ENCODE data around the gene KLHL11. TPM values are rescaled to one million over a fixed set of nuclear protein-coding genes. Genes with fewer than 3 reads are reported as not detected.

The KLHL11 gene
- polyA plus RNA-seq, 1 of the 3 experiments (the other 2 are of a cell fraction) = 2.6 TPM

DNA sequence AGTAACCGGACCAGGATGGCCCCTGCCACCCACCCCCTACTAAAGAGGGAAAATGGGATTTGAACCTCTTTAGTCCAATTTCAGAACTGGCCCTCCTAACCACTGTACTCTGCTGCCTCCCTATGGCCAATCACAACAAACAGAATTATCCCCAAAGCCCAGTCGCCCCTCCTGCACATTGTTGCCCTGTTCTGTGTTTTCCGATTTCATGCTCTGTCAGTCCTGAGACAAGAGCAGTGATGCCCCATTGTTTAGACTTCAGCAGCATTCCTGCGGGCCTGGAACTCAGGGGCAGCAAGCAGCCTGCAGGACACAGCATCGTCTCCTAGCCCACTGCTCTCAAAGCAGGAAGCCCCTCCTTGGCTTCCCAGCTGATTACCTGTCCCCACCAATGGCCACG lies 20.5 kb upstream of the KLHL11 start:
- peak; percentile 50 for DNase-seq
- Histone ChIP-seq H3K36me3 (replicated peaks in 1 of 2; ENCODE audit: control insufficient read depth in 1 of 2, insufficient read depth in 2 of 2, low read length in 1 of 2) (peaks cover 59 to 84% of the 10 kb centered on the region in 2 experiments), H3K27me3 (ENCODE audit: insufficient read depth) (no peaks in the 10 kb centered on the region), H3K4me1 (ENCODE audit: control insufficient read depth in 1 of 2, insufficient read depth in 2 of 2, low read depth in 1 of 2, low read length in 1 of 2) (no peaks in the 10 kb centered on the region), H3K27ac (ENCODE audit: low read depth in 2 of 2, low read length in 1 of 2) (no peak overlapping the region), H2AFZ (ENCODE audit: low read depth) (no peak overlapping the region), H4K20me1 (ENCODE audit: insufficient read depth) (no peaks in the 10 kb centered on the region), H3K9ac (no peak overlapping the region), H3K4me3 (ENCODE audit: low read depth in 2 of 2, low read length in 1 of 2) (no peak overlapping the region), H3F3A (replicated peaks; ENCODE audit: insufficient read depth) (peaks cover 9% of the 10 kb centered on the region), H3K9me3 (no peaks in the 10 kb centered on the region), H3K9me2 (no peaks in the 10 kb centered on the region), H3K4me2 (no peak overlapping the region), H3K79me2 (ENCODE audit: insufficient read depth) (peaks cover 32% of the 10 kb centered on the region; the same call in 1 of the 2 replicates)
- TF ChIP-seq, protein P1, sequence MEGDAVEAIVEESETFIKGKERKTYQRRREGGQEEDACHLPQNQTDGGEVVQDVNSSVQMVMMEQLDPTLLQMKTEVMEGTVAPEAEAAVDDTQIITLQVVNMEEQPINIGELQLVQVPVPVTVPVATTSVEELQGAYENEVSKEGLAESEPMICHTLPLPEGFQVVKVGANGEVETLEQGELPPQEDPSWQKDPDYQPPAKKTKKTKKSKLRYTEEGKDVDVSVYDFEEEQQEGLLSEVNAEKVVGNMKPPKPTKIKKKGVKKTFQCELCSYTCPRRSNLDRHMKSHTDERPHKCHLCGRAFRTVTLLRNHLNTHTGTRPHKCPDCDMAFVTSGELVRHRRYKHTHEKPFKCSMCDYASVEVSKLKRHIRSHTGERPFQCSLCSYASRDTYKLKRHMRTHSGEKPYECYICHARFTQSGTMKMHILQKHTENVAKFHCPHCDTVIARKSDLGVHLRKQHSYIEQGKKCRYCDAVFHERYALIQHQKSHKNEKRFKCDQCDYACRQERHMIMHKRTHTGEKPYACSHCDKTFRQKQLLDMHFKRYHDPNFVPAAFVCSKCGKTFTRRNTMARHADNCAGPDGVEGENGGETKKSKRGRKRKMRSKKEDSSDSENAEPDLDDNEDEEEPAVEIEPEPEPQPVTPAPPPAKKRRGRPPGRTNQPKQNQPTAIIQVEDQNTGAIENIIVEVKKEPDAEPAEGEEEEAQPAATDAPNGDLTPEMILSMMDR (IDR thresholded peaks at IDR 0.05) = peak; percentile 37
- TF ChIP-seq FOXM1 (IDR thresholded peaks at IDR 0.05; ENCODE audit: low read depth) (no peak), RAD21 (IDR thresholded peaks at IDR 0.05; ENCODE audit: low read length) (peak; percentile 63)
- TF ChIP-seq, protein P2, sequence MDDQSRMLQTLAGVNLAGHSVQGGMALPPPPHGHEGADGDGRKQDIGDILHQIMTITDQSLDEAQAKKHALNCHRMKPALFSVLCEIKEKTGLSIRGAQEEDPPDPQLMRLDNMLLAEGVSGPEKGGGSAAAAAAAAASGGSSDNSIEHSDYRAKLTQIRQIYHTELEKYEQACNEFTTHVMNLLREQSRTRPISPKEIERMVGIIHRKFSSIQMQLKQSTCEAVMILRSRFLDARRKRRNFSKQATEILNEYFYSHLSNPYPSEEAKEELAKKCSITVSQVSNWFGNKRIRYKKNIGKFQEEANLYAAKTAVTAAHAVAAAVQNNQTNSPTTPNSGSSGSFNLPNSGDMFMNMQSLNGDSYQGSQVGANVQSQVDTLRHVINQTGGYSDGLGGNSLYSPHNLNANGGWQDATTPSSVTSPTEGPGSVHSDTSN (IDR thresholded peaks at IDR 0.05) = no peak
- POLR2A ChIA-PET = interaction anchor here (0.7 kb wide), 1 partner anchor 15 kb away, joined by 3 read pairs; no protein-coding TSS in a partner anchor
- 90% methylated on average over 6 of the region's 6 CpGs for WGBS (ENCODE audit: low lambda C conversion rate)
- CTCF ChIA-PET = interaction anchor here (0.6 to 1.5 kb wide), 4 partner anchors 9 to 148 kb away, joined by 3 to 4 read pairs (median 3); partner anchors contain the start of gene P3H4

DNA sequence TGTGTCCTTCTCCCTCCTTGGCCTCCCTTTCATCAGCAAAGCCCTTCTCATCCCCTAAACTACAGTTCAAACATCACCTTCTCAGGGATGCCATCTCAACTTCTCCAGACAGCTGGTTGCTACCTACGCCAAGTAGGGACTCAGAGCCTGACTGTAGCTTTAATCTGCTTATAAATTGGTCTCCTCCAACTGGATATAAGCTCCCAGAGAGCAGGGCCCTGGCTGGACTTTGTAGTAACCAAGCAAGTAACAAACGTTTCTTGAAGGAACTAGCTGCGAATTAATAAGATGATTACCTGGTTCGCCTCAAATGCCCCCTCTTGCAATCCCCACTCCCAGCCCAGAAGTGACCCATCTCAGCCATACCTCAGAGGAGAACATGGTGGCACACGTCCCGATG lies 17.5 kb upstream of the KLHL11 start:
- ChIA-PET CTCF (interaction anchor here (0.9 to 2.3 kb wide), 3 partner anchors 35 to 96 kb away, joined by 3 to 5 read pairs (median 3); partner anchors contain the start of genes ACLY and JUP), POLR2A (interaction anchor here (1.0 kb wide), 1 partner anchor 10 kb away, joined by 3 read pairs; no protein-coding TSS in a partner anchor)
- no peaks in the 10 kb centered on the region for H3K9me3 ChIP-seq
- H3K9me2 ChIP-seq = no peaks in the 10 kb centered on the region
- H2AFZ ChIP-seq (ENCODE audit: low read depth) = no peak overlapping the region
- H3K4me3 ChIP-seq (ENCODE audit: low read depth in 2 of 2, low read length in 1 of 2) = no peak overlapping the region
- H3F3A ChIP-seq (replicated peaks; ENCODE audit: insufficient read depth) = peaks cover 9% of the 10 kb centered on the region
- no peak overlapping the region for H3K9ac ChIP-seq
- no peaks in the 10 kb centered on the region for H3K4me1 ChIP-seq (ENCODE audit: control insufficient read depth in 1 of 2, insufficient read depth in 2 of 2, low read depth in 1 of 2, low read length in 1 of 2)
- no peaks in the 10 kb centered on the region; the same call in 1 of the 2 replicates for H4K20me1 ChIP-seq (ENCODE audit: insufficient read depth)
- H3K79me2 ChIP-seq (ENCODE audit: insufficient read depth) = peaks cover 34% of the 10 kb centered on the region; the same call in 1 of the 2 replicates
- 86% methylated on average over 6 of the region's 6 CpGs for WGBS (ENCODE audit: low lambda C conversion rate)
- peaks cover 65 to 90% of the 10 kb centered on the region in 2 experiments for H3K36me3 ChIP-seq (replicated peaks in 1 of 2; ENCODE audit: control insufficient read depth in 1 of 2, insufficient read depth in 2 of 2, low read length in 1 of 2)
- no peak overlapping the region for H3K27ac ChIP-seq (ENCODE audit: low read depth in 2 of 2, low read length in 1 of 2)
- TF ChIP-seq FOXJ3 (CRISPR knock-in tag; IDR thresholded peaks at IDR 0.05) = no peak
- no peak for TF ChIP-seq RFX5 (IDR thresholded peaks at IDR 0.05; ENCODE audit: low read length)
- no peak for TF ChIP-seq EZH2phosphoT487 (IDR thresholded peaks at IDR 0.05; ENCODE audit: borderline replicate concordance, low read depth)
- DNase-seq = no peak
- H3K4me2 ChIP-seq = no peak overlapping the region
- no peaks in the 10 kb centered on the region for H3K27me3 ChIP-seq (ENCODE audit: insufficient read depth)

DNA sequence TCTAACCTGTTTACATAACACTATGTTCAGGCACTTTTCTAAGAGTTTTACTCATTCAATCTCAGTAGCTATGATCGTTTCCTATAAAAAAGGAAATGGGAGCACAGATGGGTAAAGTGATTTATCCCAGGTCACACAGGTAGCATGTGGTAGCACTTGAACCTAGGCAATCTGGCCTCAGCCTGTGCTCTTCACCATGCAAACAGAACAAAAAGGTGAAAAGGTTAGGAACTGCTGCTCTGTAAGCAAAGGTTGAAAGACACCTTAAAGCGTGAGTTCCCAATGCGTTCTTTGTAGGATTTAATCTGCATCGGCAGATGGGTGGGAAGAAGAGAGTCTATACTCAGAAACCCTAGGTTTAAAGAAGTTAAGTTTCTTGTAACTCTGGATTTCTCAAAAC lies 14.9 kb upstream of the KLHL11 start:
- Histone ChIP-seq H4K20me1 (ENCODE audit: insufficient read depth) (no peaks in the 10 kb centered on the region; the same call in 1 of the 2 replicates), H2AFZ (ENCODE audit: low read depth) (no peak overlapping the region), H3K9ac (no peak overlapping the region), H3F3A (replicated peaks; ENCODE audit: insufficient read depth) (peaks cover 9% of the 10 kb centered on the region), H3K9me2 (no peaks in the 10 kb centered on the region), H3K27ac (ENCODE audit: low read depth in 2 of 2, low read length in 1 of 2) (no peak overlapping the region), H3K36me3 (replicated peaks in 1 of 2; ENCODE audit: control insufficient read depth in 1 of 2, insufficient read depth in 2 of 2, low read length in 1 of 2) (peaks cover 57 to 73% of the 10 kb centered on the region in 2 experiments), H3K4me1 (ENCODE audit: control insufficient read depth in 1 of 2, insufficient read depth in 2 of 2, low read depth in 1 of 2, low read length in 1 of 2) (no peaks in the 10 kb centered on the region), H3K4me2 (no peak overlapping the region), H3K4me3 (ENCODE audit: low read depth in 2 of 2, low read length in 1 of 2) (no peak overlapping the region), H3K27me3 (ENCODE audit: insufficient read depth) (no peaks in the 10 kb centered on the region), H3K9me3 (no peaks in the 10 kb centered on the region), H3K79me2 (ENCODE audit: insufficient read depth) (peaks cover 28% of the 10 kb centered on the region)
- CTCF ChIA-PET = interaction anchor here (2.1 kb wide), 1 partner anchor 14 kb away, joined by 7 read pairs; no protein-coding TSS in a partner anchor
- WGBS (ENCODE audit: low lambda C conversion rate) = 96% methylated on average over 4 of the region's 4 CpGs
- no peak for DNase-seq
- POLR2A ChIA-PET = no interaction called here
- TF ChIP-seq RXRA (IDR thresholded peaks at IDR 0.05; ENCODE audit: borderline replicate concordance, low read depth) = no peak
- TF ChIP-seq, protein P3, sequence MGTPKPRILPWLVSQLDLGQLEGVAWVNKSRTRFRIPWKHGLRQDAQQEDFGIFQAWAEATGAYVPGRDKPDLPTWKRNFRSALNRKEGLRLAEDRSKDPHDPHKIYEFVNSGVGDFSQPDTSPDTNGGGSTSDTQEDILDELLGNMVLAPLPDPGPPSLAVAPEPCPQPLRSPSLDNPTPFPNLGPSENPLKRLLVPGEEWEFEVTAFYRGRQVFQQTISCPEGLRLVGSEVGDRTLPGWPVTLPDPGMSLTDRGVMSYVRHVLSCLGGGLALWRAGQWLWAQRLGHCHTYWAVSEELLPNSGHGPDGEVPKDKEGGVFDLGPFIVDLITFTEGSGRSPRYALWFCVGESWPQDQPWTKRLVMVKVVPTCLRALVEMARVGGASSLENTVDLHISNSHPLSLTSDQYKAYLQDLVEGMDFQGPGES (IDR thresholded peaks at IDR 0.05; ENCODE audit: low read depth, low read length) = no peak
- TF ChIP-seq RCOR1 (IDR thresholded peaks at IDR 0.05; ENCODE audit: low read length) = no peak
- TF ChIP-seq RFX5 (IDR thresholded peaks at IDR 0.05; ENCODE audit: low read length) = no peak
- no peak for TF ChIP-seq POLR2AphosphoS5 (IDR thresholded peaks at IDR 0.05; ENCODE audit: low read depth, low read length)
- no peak for TF ChIP-seq FOXJ3 (CRISPR knock-in tag; IDR thresholded peaks at IDR 0.05)
- TF ChIP-seq, protein P1 (IDR thresholded peaks at IDR 0.05) = no peak
- no peak for TF ChIP-seq ELF1 (IDR thresholded peaks at IDR 0.05)
- TF ChIP-seq SIN3A (IDR thresholded peaks at IDR 0.05; ENCODE audit: borderline replicate concordance, low read depth, low read length) = no peak
- TF ChIP-seq, protein P4, sequence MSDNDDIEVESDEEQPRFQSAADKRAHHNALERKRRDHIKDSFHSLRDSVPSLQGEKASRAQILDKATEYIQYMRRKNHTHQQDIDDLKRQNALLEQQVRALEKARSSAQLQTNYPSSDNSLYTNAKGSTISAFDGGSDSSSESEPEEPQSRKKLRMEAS (IDR thresholded peaks at IDR 0.05; ENCODE audit: low read depth) = no peak
